Heart left ventricle (tissue), 13 donors: ENCODE results near the gene GNG3.

Experiments
- POLR2A ChIP-seq, 2 donors: fragments of 450-650 bp; IDR thresholded peaks; one replicate each; pipeline ENCODE4 v1.6.1; 2017; ENCODE audit warnings: antibody characterized with exemption in 2 of 2, mild to moderate bottlenecking in 2 of 2, moderate library complexity in 2 of 2
- TF ChIP-seq, protein P1 (sequence below), 12 donors: fragments of 200-600 bp; sonication (generic) in 4 of 12; IDR thresholded peaks; one replicate each; pipeline versions ENCODE4 v1.5.0 to v1.8.0; 2018 to 2022; ENCODE audit warnings: antibody characterized with exemption in 12 of 12, mild to moderate bottlenecking in 5 of 12
- donor health status: ischemic (EF 13 %, LVEDD 7.1; RV severe dilation, severe dysfunction).
- donor health status: DM: no; HTN: yes; CAD: no.
- donor health status: DM: no; HTN: no; CAD: no.
- donor health status: ischemic (EF 25% LVEDD 6.9; RV normal size, moderate dysfunction).
- donor health status: ischemic (EF 25% LVEDD 5.7; RV mildly dilated, moderate dysfunction).
- donor health status: ischemic (EF 35%, LVEDD 5.7; RV mildly dilated, moderate dysfunction).
- donor health status: nonischemic (EF 11% LVEDD 7.7; RV severe dilation, severe dysfunction).
- donor health status: DM: yes; HTN: yes; CAD: no.
- donor health status: PGD.
- donor health status: ischemic (EF 29% LVEDD 5.4; RV normal size, mild dysfunction).
- donor health status: nonischemic (EF 23%, LVEDD 6.1; RV moderate dilation, normal function).

DNA sequence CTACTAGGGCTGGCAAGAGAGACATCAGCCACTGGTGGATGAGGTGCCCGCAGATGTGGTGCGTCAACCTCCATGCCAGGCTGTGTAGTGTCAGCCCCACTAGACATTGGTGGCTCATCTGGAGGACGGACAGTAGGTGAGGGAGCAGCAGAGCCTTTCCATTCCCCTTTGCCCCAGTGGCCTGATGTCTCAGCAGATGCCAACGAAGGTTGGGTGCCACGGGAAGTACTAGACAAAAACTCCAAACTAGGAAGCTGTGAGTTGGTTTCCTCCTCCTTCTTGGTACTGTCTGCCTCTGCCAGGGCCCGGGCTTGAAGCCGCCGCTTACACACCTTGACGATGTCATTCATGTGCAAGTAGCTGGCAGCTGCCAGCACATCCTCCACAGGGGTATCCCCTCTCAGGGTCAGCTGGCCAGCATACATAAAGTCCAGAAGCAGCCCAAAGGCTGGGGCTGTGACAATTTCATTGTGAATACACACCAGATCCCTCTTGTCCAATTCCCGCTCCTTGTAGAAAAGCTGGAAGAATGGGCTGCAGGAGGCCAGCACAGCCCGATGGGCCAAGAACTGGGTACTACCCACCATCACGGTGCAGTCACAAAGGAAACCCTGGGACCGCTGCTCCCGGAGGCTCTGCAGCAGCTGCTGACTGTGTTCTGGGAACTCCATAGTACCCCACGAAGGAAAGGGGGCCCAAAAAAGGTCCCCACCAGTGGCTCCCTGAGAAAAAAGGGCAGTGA is 45.7 kb downstream of the GNG3 start:
- TF ChIP-seq, protein P1, sequence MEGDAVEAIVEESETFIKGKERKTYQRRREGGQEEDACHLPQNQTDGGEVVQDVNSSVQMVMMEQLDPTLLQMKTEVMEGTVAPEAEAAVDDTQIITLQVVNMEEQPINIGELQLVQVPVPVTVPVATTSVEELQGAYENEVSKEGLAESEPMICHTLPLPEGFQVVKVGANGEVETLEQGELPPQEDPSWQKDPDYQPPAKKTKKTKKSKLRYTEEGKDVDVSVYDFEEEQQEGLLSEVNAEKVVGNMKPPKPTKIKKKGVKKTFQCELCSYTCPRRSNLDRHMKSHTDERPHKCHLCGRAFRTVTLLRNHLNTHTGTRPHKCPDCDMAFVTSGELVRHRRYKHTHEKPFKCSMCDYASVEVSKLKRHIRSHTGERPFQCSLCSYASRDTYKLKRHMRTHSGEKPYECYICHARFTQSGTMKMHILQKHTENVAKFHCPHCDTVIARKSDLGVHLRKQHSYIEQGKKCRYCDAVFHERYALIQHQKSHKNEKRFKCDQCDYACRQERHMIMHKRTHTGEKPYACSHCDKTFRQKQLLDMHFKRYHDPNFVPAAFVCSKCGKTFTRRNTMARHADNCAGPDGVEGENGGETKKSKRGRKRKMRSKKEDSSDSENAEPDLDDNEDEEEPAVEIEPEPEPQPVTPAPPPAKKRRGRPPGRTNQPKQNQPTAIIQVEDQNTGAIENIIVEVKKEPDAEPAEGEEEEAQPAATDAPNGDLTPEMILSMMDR (IDR thresholded peaks at IDR 0.05), result no peak
- no peak for TF ChIP-seq POLR2A (IDR thresholded peaks at IDR 0.05)
